Naive thymus-derived CD4-positive, alpha-beta T cell (primary cell): ENCODE data around the gene ITGA2. TPM values are rescaled to one million over a fixed set of nuclear protein-coding genes. Genes with fewer than 3 reads are reported as not detected.
"Not testable (repeated sequence)": the region's sequence is repeated elsewhere in the genome, so short reads cannot be mapped to it uniquely, and the experiment has no call there.

Source experiments
- ATAC-seq: fragments of 150-1000 bp; cut with Tn5 transposase; 2 replicates; pipeline ENCODE4 v1.10.0; 2021; ENCODE audit warnings: mild to moderate bottlenecking, moderate library complexity
- CTCF ChIA-PET: fragments of 350-600 bp; sonication (Branson Sonifier 250); formaldehyde crosslinking; loops from one replicate; lab custom pipeline; 2021; ENCODE audit warnings: antibody characterized with exemption; lab: Charles Lee
- POLR2A ChIA-PET: fragments of 350-600 bp; sonication (Branson Sonifier 250); formaldehyde crosslinking; loops from one replicate; lab custom pipeline; 2021; ENCODE audit warnings: antibody characterized with exemption, inconsistent platforms; lab: Charles Lee
- DNase-seq, 9 donors: peaks; one replicate each; pipeline versions ENCODE4 v3.0.0 to v3.0.0-alpha.2; 2020 to 2022; ENCODE audit warnings: mixed read lengths in 1 of 9
- H3K27ac ChIP-seq: one replicate; pipeline ENCODE4 v1.7.0; 2013; ENCODE audit warnings: mild to moderate bottlenecking, low read depth, low read length, moderate library complexity
- H3K27me3 ChIP-seq, 2 donors: one replicate each; pipeline ENCODE4 v1.7.0; 2013; ENCODE audit warnings: low read length in 2 of 2, mild to moderate bottlenecking in 2 of 2, moderate library complexity in 2 of 2; ENCODE audit not compliant: control insufficient read depth in 2 of 2, insufficient read depth in 2 of 2
- H3K36me3 ChIP-seq, 3 experiments: 1 replicate in 2 of 3; 2 replicates in 1 of 3; pipeline ENCODE4 v1.7.0; 2013; ENCODE audit warnings: low read length in 3 of 3, mild to moderate bottlenecking in 3 of 3, moderate library complexity in 1 of 3; ENCODE audit not compliant: insufficient read depth in 3 of 3, control insufficient read depth in 2 of 3
- H3K4me1 ChIP-seq, 2 donors: one replicate each; pipeline ENCODE4 v1.7.0; 2013; ENCODE audit warnings: low read length in 2 of 2, mild to moderate bottlenecking in 2 of 2, moderate library complexity in 1 of 2; ENCODE audit not compliant: control insufficient read depth in 2 of 2, insufficient read depth in 2 of 2
- H3K4me3 ChIP-seq: 2 replicates; pipeline ENCODE4 v1.7.0; 2013; ENCODE audit warnings: mild to moderate bottlenecking, low read length
- H3K9me3 ChIP-seq, 3 experiments: 1 replicate in 2 of 3; 2 replicates in 1 of 3; pipeline ENCODE4 v1.7.0; 2013; ENCODE audit warnings: low read length in 3 of 3; ENCODE audit not compliant: control insufficient read depth in 2 of 3
- H3K27ac Mint-ChIP-seq, 9 donors: one replicate each; pipeline ENCODE4 v1.8.0; 2020 to 2022; ENCODE audit warnings: mixed read lengths in 9 of 9, mild to moderate bottlenecking in 8 of 9, moderate library complexity in 5 of 9, inconsistent platforms in 2 of 9
- H3K27me3 Mint-ChIP-seq, 5 donors: one replicate each; pipeline ENCODE4 v1.8.0; 2021 to 2022; ENCODE audit warnings: mixed read lengths in 5 of 5, mild to moderate bottlenecking in 1 of 5
- H3K36me3 Mint-ChIP-seq, 5 donors: one replicate each; pipeline ENCODE4 v1.8.0; 2020 to 2022; ENCODE audit warnings: mixed read lengths in 5 of 5, mild to moderate bottlenecking in 3 of 5, inconsistent platforms in 1 of 5
- H3K4me1 Mint-ChIP-seq, 7 donors: one replicate each; pipeline ENCODE4 v1.8.0; 2020 to 2022; ENCODE audit warnings: mixed read lengths in 7 of 7, mild to moderate bottlenecking in 3 of 7, inconsistent platforms in 1 of 7
- H3K4me3 Mint-ChIP-seq, 10 donors: one replicate each; pipeline ENCODE4 v1.8.0; 2020 to 2022; ENCODE audit warnings: mild to moderate bottlenecking in 10 of 10, mixed read lengths in 10 of 10, moderate library complexity in 6 of 10, inconsistent platforms in 2 of 10
- H3K9me3 Mint-ChIP-seq, 11 donors: one replicate each; pipeline ENCODE4 v1.8.0; 2020 to 2022; ENCODE audit warnings: mixed read lengths in 11 of 11, mild to moderate bottlenecking in 4 of 11, inconsistent platforms in 1 of 11, moderate library complexity in 1 of 11
- intact Hi-C, 2 donors: fragments of 100-400 bp; cut with micrococcal nuclease; formaldehyde crosslinking; loops; one replicate each; pipeline ENCODE4 v1.15.1; 2023
- polyA plus RNA-seq, 2 donors: library from polyadenylated mRNA; unstranded; fragments of 300-500 nt; fragmentation: Illumina TruSeq; gene quantifications; one replicate each; pipeline ENCODE4 v1.2.3, GENCODE V29; 2021
- total RNA-seq, 6 experiments: library from RNA in 5 of 6; stranded (reverse) in 5 of 6; gene quantifications; 1 replicate in 5 of 6; 2 replicates in 1 of 6; pipeline ENCODE4 v1.2.3 and lab custom pipeline; 2021 to 2026

The ITGA2 gene
- total and polyA plus RNA-seq, 7 experiments from 2014 or later = 0.16 to 8.9 (median 0.43) TPM

GRCh38 chr5:53110156-53110555 is 121.0 kb downstream of the ITGA2 start:
- no peaks in the 10 kb centered on the region for H3K9me3 ChIP-seq
- Mint-ChIP-seq H3K36me3 (peaks cover 3 to 28% (median 8%) of the 10 kb centered on the region in 5 donors), H3K27ac (peak overlapping the region; percentile 86 to 97 (median 93)), H3K27me3 (no peaks in the 10 kb centered on the region), H3K4me1 (peaks cover 28 to 61% (median 55%) of the 10 kb centered on the region in 7 donors), H3K9me3 (peaks cover 0 to 2% (median 0%) of the 10 kb centered on the region in 11 donors), H3K4me3 (peak overlapping the region; percentile 93 to 99 (median 96))
- POLR2A ChIA-PET = interaction anchor here (0.5 to 1.9 kb wide), 10 partner anchors 9 to 1200 kb away, joined by 3 to 6 read pairs (median 4); partner anchors contain the start of gene ARL15
- peaks cover 0 to 4% (median 0%) of the 10 kb centered on the region in 3 experiments for H3K36me3 ChIP-seq
- no peaks in the 10 kb centered on the region for H3K27me3 ChIP-seq
- ATAC-seq (peak; percentile 1), DNase-seq (no peak)
- intact Hi-C loops = loop anchor here (5.0 kb wide), 2 partner anchors 1117 to 1377 kb away; no protein-coding TSS in a partner anchor
- CTCF ChIA-PET = interaction anchor here (1.0 to 1.5 kb wide), 5 partner anchors 9 to 22 kb away, joined by 3 to 6 read pairs (median 3); no protein-coding TSS in a partner anchor
- H3K4me1 ChIP-seq = peaks cover 6 to 7% of the 10 kb centered on the region in 2 donors
- peak overlapping the region; percentile 84 for H3K27ac ChIP-seq
- H3K4me3 ChIP-seq = peak overlapping the region; percentile 88

- ATAC-seq (no peak), DNase-seq (no peak)
- intact Hi-C loops = loop anchor here (5.0 kb wide), 2 partner anchors 1116 to 1376 kb away; no protein-coding TSS in a partner anchor
- no peak overlapping the region for H3K4me3 ChIP-seq
- no peak overlapping the region for H3K27ac ChIP-seq
- H3K27me3 ChIP-seq = no peaks in the 10 kb centered on the region
- H3K9me3 ChIP-seq = no peaks in the 10 kb centered on the region
- Mint-ChIP-seq H3K27me3 (no peaks in the 10 kb centered on the region), H3K9me3 (peaks cover 0 to under 1% (median 0%) of the 10 kb centered on the region in 11 donors), H3K27ac (peak overlapping the region in 2 of 9 donors; percentile 9 to 46), H3K36me3 (peaks cover 3 to 19% (median 6%) of the 10 kb centered on the region in 5 donors), H3K4me3 (peak overlapping the region in 6 of 10 donors; percentile 94 to 99 (median 96)), H3K4me1 (peaks cover 18 to 52% (median 46%) of the 10 kb centered on the region in 7 donors)
- H3K36me3 ChIP-seq = peaks cover 0 to 4% (median 0%) of the 10 kb centered on the region in 3 experiments
- ChIA-PET CTCF (no interaction called here), POLR2A (no interaction called here)
- peaks cover 6 to 7% of the 10 kb centered on the region in 2 donors for H3K4me1 ChIP-seq
Measured at GRCh38 chr5:53111139-53111538, 122.0 kb downstream of the ITGA2 start.

- Mint-ChIP-seq H3K4me1 (peaks cover 14 to 40% (median 35%) of the 10 kb centered on the region in 7 donors), H3K36me3 (peaks cover 0 to 11% (median 3%) of the 10 kb centered on the region in 5 donors)
- CTCF ChIA-PET = interaction anchor here (0.6 kb wide), 1 partner anchor 1097 kb away, joined by 3 read pairs; no protein-coding TSS in a partner anchor
- H3K36me3 ChIP-seq, POLR2A ChIA-PET, H3K27me3 ChIP-seq, H3K27me3 Mint-ChIP-seq, ATAC-seq, H3K27ac ChIP-seq, DNase-seq, H3K4me1 ChIP-seq, H3K27ac Mint-ChIP-seq, H3K4me3 Mint-ChIP-seq, H3K9me3 Mint-ChIP-seq, H3K9me3 ChIP-seq, H3K4me3 ChIP-seq: not testable (repeated sequence)
- intact Hi-C loops = loop anchor here (5.0 kb wide), 2 partner anchors 1115 to 1375 kb away; no protein-coding TSS in a partner anchor
Measured at GRCh38 chr5:53112307-53112706, 123.2 kb downstream of the ITGA2 start.

DNA sequence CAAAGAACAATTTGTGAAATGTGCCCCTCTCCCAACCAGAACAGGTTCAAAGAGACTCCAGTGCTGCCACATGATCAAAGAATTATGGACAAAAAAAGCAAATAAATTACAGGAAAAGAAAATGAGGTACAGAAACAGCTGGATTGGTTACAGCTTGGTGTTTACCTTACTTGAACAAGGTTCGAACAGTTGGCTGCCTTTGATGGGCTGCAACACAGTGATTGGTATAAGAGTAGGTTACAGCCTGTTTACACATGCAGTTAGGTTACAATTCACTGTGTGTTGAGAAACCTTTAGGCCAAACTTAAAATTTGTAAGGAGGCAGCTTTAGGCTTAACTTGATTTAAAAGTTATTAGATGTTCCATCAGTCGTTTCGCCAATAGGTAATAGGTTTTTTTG is 123.8 kb downstream of the ITGA2 start:
- CTCF ChIA-PET = interaction anchor here (0.6 kb wide), 1 partner anchor 1096 kb away, joined by 3 read pairs; no protein-coding TSS in a partner anchor
- Mint-ChIP-seq H3K4me1 (peaks cover 10 to 34% (median 29%) of the 10 kb centered on the region in 7 donors), H3K27ac (no peak overlapping the region), H3K27me3 (peaks cover 0 to 3% (median 0%) of the 10 kb centered on the region in 5 donors), H3K4me3 (no peak overlapping the region), H3K36me3 (peaks cover 0 to 6% (median 3%) of the 10 kb centered on the region in 5 donors), H3K9me3 (no peaks in the 10 kb centered on the region)
- Histone ChIP-seq H3K27me3 (no peaks in the 10 kb centered on the region), H3K4me1 (peaks cover 0 to 7% of the 10 kb centered on the region in 2 donors), H3K4me3 (no peak overlapping the region), H3K9me3 (no peaks in the 10 kb centered on the region), H3K27ac (no peak overlapping the region), H3K36me3 (peaks cover 0 to 4% (median 0%) of the 10 kb centered on the region in 3 experiments)
- ATAC-seq (no peak), DNase-seq (no peak)
- intact Hi-C loops = loop anchor here (5.0 kb wide), 2 partner anchors 1114 to 1374 kb away; no protein-coding TSS in a partner anchor
- POLR2A ChIA-PET = no interaction called here

GRCh38 chr5:53113947-53114346 is 124.8 kb downstream of the ITGA2 start:
- Histone ChIP-seq H3K27ac (no peak overlapping the region), H3K27me3 (no peaks in the 10 kb centered on the region), H3K36me3 (peaks cover 0 to 4% (median 0%) of the 10 kb centered on the region in 3 experiments), H3K9me3 (no peaks in the 10 kb centered on the region), H3K4me1 (peaks cover 0 to 7% of the 10 kb centered on the region in 2 donors), H3K4me3 (no peak overlapping the region)
- no peak for ATAC-seq
- peaks cover 0 to 4% (median 3%) of the 10 kb centered on the region in 5 donors for H3K36me3 Mint-ChIP-seq
- no peak for DNase-seq
- ChIA-PET CTCF (no interaction called here), POLR2A (no interaction called here)
- H3K27me3 Mint-ChIP-seq = peaks cover 0 to 6% (median 0%) of the 10 kb centered on the region in 5 donors
- no peak overlapping the region for H3K27ac Mint-ChIP-seq
- H3K4me3 Mint-ChIP-seq = no peak overlapping the region
- H3K9me3 Mint-ChIP-seq = no peaks in the 10 kb centered on the region
- intact Hi-C loops = loop anchor here (5.0 kb wide), 2 partner anchors 1113 to 1373 kb away; no protein-coding TSS in a partner anchor
- peaks cover 10 to 24% (median 19%) of the 10 kb centered on the region in 7 donors for H3K4me1 Mint-ChIP-seq

DNA sequence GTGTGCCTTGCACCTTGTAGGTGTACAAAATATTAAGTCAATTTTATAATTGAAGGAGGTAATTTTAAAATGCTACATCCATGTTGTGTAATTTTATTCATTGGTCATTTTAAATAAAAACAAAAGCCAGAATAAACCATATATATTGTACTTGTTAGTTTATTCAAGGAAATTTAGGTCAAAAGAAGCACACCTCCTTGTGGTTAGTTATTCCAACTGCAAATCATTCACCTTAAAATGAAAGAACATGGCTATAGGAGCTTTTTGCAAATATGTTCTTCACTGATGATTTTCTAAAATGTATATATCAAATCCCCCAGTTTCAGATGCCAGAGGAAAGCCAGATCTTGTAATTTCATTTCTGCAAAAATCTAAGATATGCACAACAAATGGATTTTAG is 125.8 kb downstream of the ITGA2 start:
- ChIA-PET CTCF (no interaction called here), POLR2A (no interaction called here)
- Mint-ChIP-seq H3K4me1 (peaks cover 10 to 16% (median 13%) of the 10 kb centered on the region in 7 donors), H3K36me3 (peaks cover 0 to 4% (median 0%) of the 10 kb centered on the region in 5 donors), H3K27me3 (peaks cover 0 to 6% (median 0%) of the 10 kb centered on the region in 5 donors), H3K27ac (no peak overlapping the region), H3K4me3 (no peak overlapping the region), H3K9me3 (no peaks in the 10 kb centered on the region)
- H3K4me3 ChIP-seq = no peak overlapping the region
- H3K27me3 ChIP-seq = no peaks in the 10 kb centered on the region
- DNase-seq = no peak
- no peak for ATAC-seq
- peaks cover 0 to 5% of the 10 kb centered on the region in 2 donors for H3K4me1 ChIP-seq
- no peaks in the 10 kb centered on the region for H3K9me3 ChIP-seq
- H3K36me3 ChIP-seq = no peaks in the 10 kb centered on the region
- intact Hi-C loops = loop anchor here (1.0 to 5.0 kb wide), 3 partner anchors 167 to 1372 kb away; no protein-coding TSS in a partner anchor
- H3K27ac ChIP-seq = no peak overlapping the region
